Measurements from ENCODE around the gene AOC2.

AOC2 gene

GRCh38 chr17:42817866-42818265 lies 26.5 kb upstream of the AOC2 start:
- no peak overlapping the region for H3K27ac ChIP-seq
- TF ChIP-seq CTCF (IDR thresholded peaks at IDR 0.05) (no peak), ZFX (IDR thresholded peaks at IDR 0.05; ENCODE audit: borderline replicate concordance) (no peak)

- TF ChIP-seq CTCF (IDR thresholded peaks at IDR 0.05) (no peak), ZFX (IDR thresholded peaks at IDR 0.05; ENCODE audit: borderline replicate concordance) (no peak)
- H3K27ac ChIP-seq = no peak overlapping the region
Observed at GRCh38 chr17:42818379-42818778, 26.0 kb upstream of the AOC2 start.

GRCh38 chr17:42819939-42820535 lies 24.3 kb upstream of the AOC2 start:
- no peak overlapping the region for H3K27ac ChIP-seq
- TF ChIP-seq CTCF (IDR thresholded peaks at IDR 0.05) (peak; percentile 88), ZFX (IDR thresholded peaks at IDR 0.05; ENCODE audit: borderline replicate concordance) (no peak)

GRCh38 chr17:42821176-42821575 lies 23.2 kb upstream of the AOC2 start:
- TF ChIP-seq CTCF (IDR thresholded peaks at IDR 0.05) (no peak), ZFX (IDR thresholded peaks at IDR 0.05; ENCODE audit: borderline replicate concordance) (no peak)
- H3K27ac ChIP-seq = no peak overlapping the region

GRCh38 chr17:42827472-42827871 lies 16.9 kb upstream of the AOC2 start:
- TF ChIP-seq ZFX (IDR thresholded peaks at IDR 0.05; ENCODE audit: borderline replicate concordance) (no peak), CTCF (IDR thresholded peaks at IDR 0.05) (no peak)

GRCh38 chr17:42830971-42831370 lies 13.4 kb upstream of the AOC2 start:
- H3K27ac ChIP-seq = no peak overlapping the region
- TF ChIP-seq CTCF (IDR thresholded peaks at IDR 0.05) (no peak), ZFX (IDR thresholded peaks at IDR 0.05; ENCODE audit: borderline replicate concordance) (no peak)

More at GRCh38 chr17:42827472-42827871, 16.9 kb upstream of the AOC2 start:
- H3K27ac ChIP-seq = no peak overlapping the region

GRCh38 chr17:42832213-42832933 lies 12.0 kb upstream of the AOC2 start:
- TF ChIP-seq ZFX (IDR thresholded peaks at IDR 0.05; ENCODE audit: borderline replicate concordance) (no peak), CTCF (IDR thresholded peaks at IDR 0.05) (no peak)
- peak overlapping the region; percentile 70 for H3K27ac ChIP-seq
